IMR-90 (cell line): ENCODE data around the gene ABCA7. TPM values are rescaled to one million over a fixed set of nuclear protein-coding genes. Genes with fewer than 3 reads are reported as not detected.

ENCODE experiments used
- ATAC-seq: fragments of 200-7000 bp; cut with Tn5 transposase; 2 replicates; pipeline ENCODE4 v1.9.1; 2020; ENCODE audit warnings: low read depth, mild to moderate bottlenecking, moderate library complexity
- BruUV-seq: library from RNA; stranded (reverse); fragments of 400-500 nt; replicated peaks from 2 replicates; lab custom pipeline; 2021; lab: Mats Ljungman, UMichigan
- CTCF ChIA-PET: fragments of 300-600 bp; formaldehyde crosslinking; extraction: SDS; loops from one replicate; lab custom pipeline; 2021; ENCODE audit warnings: antibody characterized with exemption; lab: Yijun Ruan, JAX
- POLR2A ChIA-PET: fragments of 300-600 bp; sonication (Branson Sonifier 250); formaldehyde crosslinking; loops from one replicate; lab custom pipeline; 2022; ENCODE audit warnings: antibody characterized with exemption; ENCODE audit not compliant: unreplicated experiment; lab: Charles Lee
- DNase-seq: peaks from one replicate; pipeline ENCODE4 v3.0.0; 2013
- H2AFZ ChIP-seq: replicated peaks from 2 replicates; pipeline ENCODE3; 2013; ENCODE audit warnings: low read length, mild to moderate bottlenecking; ENCODE audit not compliant: poor library complexity
- H2AK5ac ChIP-seq: 2 replicates; pipeline ENCODE4 v1.6.1; 2013; ENCODE audit warnings: low read depth, low read length, inconsistent platforms
- H2AK9ac ChIP-seq: replicated peaks from 2 replicates; pipeline ENCODE3; 2013; ENCODE audit warnings: mild to moderate bottlenecking, low read depth, low read length, moderate library complexity; ENCODE audit not compliant: poor library complexity
- H2BK120ac ChIP-seq: 2 replicates; pipeline ENCODE4 v1.6.1; 2013; ENCODE audit warnings: low read depth, low read length, inconsistent platforms
- H2BK15ac ChIP-seq: 3 replicates; pipeline ENCODE4 v1.6.1; 2013; ENCODE audit warnings: low read depth, low read length, inconsistent platforms
- H2BK20ac ChIP-seq: 2 replicates; pipeline ENCODE4 v1.6.1; 2013; ENCODE audit warnings: low read depth, mild to moderate bottlenecking, inconsistent platforms, low read length, moderate library complexity
- H2BK5ac ChIP-seq: 2 replicates; pipeline ENCODE4 v1.6.1; 2013; ENCODE audit warnings: mild to moderate bottlenecking, low read depth, low read length, inconsistent platforms; ENCODE audit not compliant: poor library complexity, severe bottlenecking
- H3K14ac ChIP-seq: replicated peaks from 2 replicates; pipeline ENCODE4 v1.6.1; 2013; ENCODE audit warnings: low read depth, low read length, inconsistent platforms
- H3K18ac ChIP-seq: 2 replicates; pipeline ENCODE4 v1.6.1; 2013; ENCODE audit warnings: low read depth, low read length, control low read depth
- H3K23ac ChIP-seq: 2 replicates; pipeline ENCODE4 v1.6.1; 2013; ENCODE audit warnings: low read depth, low read length, inconsistent platforms
- H3K27ac ChIP-seq: 2 replicates; pipeline ENCODE4 v1.5.1; 2013; ENCODE audit warnings: mild to moderate bottlenecking, control low read depth, low read length; ENCODE audit not compliant: insufficient read depth
- H3K27me3 ChIP-seq: 2 replicates; pipeline ENCODE4 v1.6.1; 2013; ENCODE audit warnings: low read length; ENCODE audit not compliant: control insufficient read depth, insufficient read depth
- H3K36me3 ChIP-seq: 2 replicates; pipeline ENCODE4 v1.6.1; 2013; ENCODE audit warnings: low read length, mixed read lengths; ENCODE audit not compliant: control insufficient read depth, insufficient read depth
- H3K4ac ChIP-seq: 2 replicates; pipeline ENCODE4 v1.6.1; 2013; ENCODE audit warnings: low read depth, low read length, inconsistent platforms
- H3K4me1 ChIP-seq: 2 replicates; pipeline ENCODE4 v1.6.1; 2013; ENCODE audit warnings: low read length, mixed read lengths; ENCODE audit not compliant: control insufficient read depth, insufficient read depth
- H3K4me2 ChIP-seq: 2 replicates; pipeline ENCODE4 v1.6.1; 2013; ENCODE audit warnings: low read depth, mild to moderate bottlenecking, control low read depth, low read length, moderate library complexity
- H3K4me3 ChIP-seq: 2 replicates; pipeline ENCODE4 v1.5.1; 2013; ENCODE audit warnings: low read depth, mild to moderate bottlenecking, control low read depth, low read length, moderate library complexity; ENCODE audit not compliant: insufficient read depth
- H3K56ac ChIP-seq: 2 replicates; pipeline ENCODE4 v1.6.1; 2013; ENCODE audit warnings: low read length, inconsistent platforms; ENCODE audit not compliant: insufficient read depth; ENCODE audit errors: extremely low read depth
- H3K79me1 ChIP-seq, 2 experiments: 2 replicates each; pipeline ENCODE4 v1.6.1; 2013; ENCODE audit warnings: low read length in 2 of 2, inconsistent platforms in 1 of 2, low read depth in 1 of 2
- H3K9ac ChIP-seq: 2 replicates; pipeline ENCODE4 v1.6.1; 2013; ENCODE audit warnings: low read depth, low read length, control low read depth
- H3K9me1 ChIP-seq: 2 replicates; pipeline ENCODE4 v1.6.1; 2013; ENCODE audit warnings: low read length, inconsistent platforms; ENCODE audit not compliant: insufficient read depth
- H3K9me3 ChIP-seq: 2 replicates; pipeline ENCODE4 v1.6.1; 2013; ENCODE audit warnings: low read length; ENCODE audit not compliant: control insufficient read depth, insufficient read depth
- H4K20me1 ChIP-seq: 2 replicates; pipeline ENCODE4 v1.6.1; 2013; ENCODE audit warnings: low read length, inconsistent platforms; ENCODE audit not compliant: insufficient read depth
- H4K5ac ChIP-seq: 2 replicates; pipeline ENCODE4 v1.6.1; 2013; ENCODE audit warnings: mild to moderate bottlenecking, low read depth, low read length, control low read depth
- H4K8ac ChIP-seq, 2 experiments: 2 replicates each; pipeline ENCODE4 v1.6.1; 2013; ENCODE audit warnings: low read depth in 2 of 2, low read length in 2 of 2, control low read depth in 1 of 2, inconsistent platforms in 1 of 2
- H4K91ac ChIP-seq: 2 replicates; pipeline ENCODE4 v1.6.1; 2013; ENCODE audit warnings: low read depth, low read length, inconsistent platforms; ENCODE audit not compliant: insufficient read depth
- CHD1 ChIP-seq: IDR thresholded peaks from 2 replicates; pipeline ENCODE4 v1.6.1; 2012; ENCODE audit warnings: low read depth, low read length, improper control_type of control experiment
- USF2 ChIP-seq: fragments of 150-350 bp; IDR thresholded peaks from 2 replicates; pipeline ENCODE4 v1.6.1; 2017; ENCODE audit warnings: mild to moderate bottlenecking, antibody characterized with exemption, low read length, low read depth
- WGBS, 2 experiments: methylation state at CpG; one replicate each; pipeline versions ENCODE4 v1.1.5 to v1.1.7; 2013; ENCODE audit warnings: missing lambda C conversion rate in 2 of 2; ENCODE audit not compliant: insufficient read length in 1 of 2; ENCODE audit errors: extremely low coverage in 2 of 2; 5-methylcytosine and 5-hydroxymethylcytosine counted together
- dilution Hi-C: fragments of 300-500 bp; cut with HindIII; formaldehyde crosslinking; loops from one replicate; pipeline ENCODE4 v1.14.3; 2018; ENCODE audit warnings: low sequenced_read_pairs; ENCODE audit not compliant: unreplicated experiment
- in situ Hi-C: fragments of 300-500 bp; cut with MboI; formaldehyde crosslinking; loops from 3 replicates; pipeline ENCODE4 v1.14.3; 2019; ENCODE audit warnings: low sequenced_read_pairs, inconsistent platforms, mixed read lengths
- intact Hi-C: fragments of 100-400 bp; cut with micrococcal nuclease; formaldehyde crosslinking; loops from 2 replicates; pipeline ENCODE4 v1.10.0; 2022
- polyA plus RNA-seq, 3 experiments: library from polyadenylated mRNA; depleted of rRNA; stranded (reverse); fragments of >200 nt; gene quantifications; 2 replicates each; pipeline ENCODE4 v1.2.3, GENCODE V29; 2012; ENCODE audit warnings: low replicate concordance in 1 of 3
- total RNA-seq: library from RNA; depleted of rRNA; stranded (reverse); fragments of >200 nt; gene quantifications from 2 replicates; pipeline ENCODE4 v1.2.3, GENCODE V29; 2012

Gene ABCA7
- total and polyA plus RNA-seq, 2 of the 4 experiments (the other 2 are of a cell fraction): 0.36 to 3.3 TPM

GRCh38 chr19:998064-998463 is 41.8 kb upstream of the ABCA7 start:
- ATAC-seq: no peak
- H3K4me3 ChIP-seq: no peak overlapping the region
- no peak overlapping the region for H2AK5ac ChIP-seq
- no peak overlapping the region for H3K4me2 ChIP-seq
- no peak overlapping the region for H3K4ac ChIP-seq
- H2BK15ac ChIP-seq: no peak overlapping the region
- dilution Hi-C loops: no loop called here
- H4K91ac ChIP-seq: no peak overlapping the region
- ChIA-PET CTCF (no interaction called here), POLR2A (interaction anchor here (0.6 kb wide), 2 partner anchors 13 to 1077 kb away, joined by 3 to 4 read pairs; no protein-coding TSS in a partner anchor)
- no peak overlapping the region for H3K14ac ChIP-seq
- H3K79me1 ChIP-seq: no peaks in the 10 kb centered on the region
- H3K23ac ChIP-seq: no peak overlapping the region
- in situ Hi-C loops: loop anchor here (5.0 kb wide), 1 partner anchor 141 kb away; the partner anchor contains the start of gene CFD
- no peak overlapping the region for H2BK20ac ChIP-seq
- H3K36me3 ChIP-seq: peaks cover 12% of the 10 kb centered on the region; the same call in 1 of the 2 replicates
- TF ChIP-seq CHD1: no peak
- TF ChIP-seq USF2: peak; percentile 33; the same call in 1 of the 2 replicates
- 41% methylated on average over 4 of the region's 6 CpGs; no CpG with 5 or more reads in 1 of the 2 experiments for WGBS, 2 experiments
- no peak for DNase-seq
- no peak overlapping the region for H4K5ac ChIP-seq
- H2BK120ac ChIP-seq: no peak overlapping the region
- H4K8ac ChIP-seq: no peak overlapping the region
- no peak overlapping the region for H3K56ac ChIP-seq
- intact Hi-C loops: no loop called here
- no peaks in the 10 kb centered on the region for H3K9me1 ChIP-seq
- peaks cover 44% of the 10 kb centered on the region for H3K27me3 ChIP-seq
- no TSS peak for BruUV-seq
- H3K18ac ChIP-seq: no peak overlapping the region
- H2AK9ac ChIP-seq: no peak overlapping the region
- no peak overlapping the region for H3K27ac ChIP-seq
- H4K20me1 ChIP-seq: 0 out of 2 replicates have a peak, but pooled peaks cover 11% of the 10 kb centered on the region
- H3K4me1 ChIP-seq: peaks cover 5% of the 10 kb centered on the region
- H3K9ac ChIP-seq: no peak overlapping the region
- H2AFZ ChIP-seq: no peak overlapping the region
- no peak overlapping the region for H2BK5ac ChIP-seq
- no peaks in the 10 kb centered on the region for H3K9me3 ChIP-seq
